Neural cell (in vitro differentiated cells): Measurements from ENCODE around the gene TEX30. TPM values are rescaled to one million over a fixed set of nuclear protein-coding genes. Genes with fewer than 3 reads are reported as not detected.
"Not testable (repeated sequence)": the region's sequence is repeated elsewhere in the genome, so short reads cannot be mapped to it uniquely, and the experiment has no call there.

Experiments used
- H2AFZ ChIP-seq: fragments of 200-600, 300-800 bp; sonication (generic), shearing (Covaris generic); 2 replicates; pipeline ENCODE4 v1.6.0; 2014; ENCODE audit warnings: low read depth, mild to moderate bottlenecking, antibody characterized with exemption, low read length, moderate library complexity
- H3F3A ChIP-seq: fragments of 200-600 bp; shearing (Covaris generic); 2 replicates; pipeline ENCODE4 v1.6.1; 2016; ENCODE audit warnings: mild to moderate bottlenecking, moderate library complexity, mixed read lengths, antibody characterized with exemption, low read length; ENCODE audit not compliant: insufficient read depth, poor library complexity, severe bottlenecking
- H3K27ac ChIP-seq: fragments of 200-600, 300-800 bp; sonication (generic), shearing (Covaris generic); 2 replicates; pipeline ENCODE4 v1.5.1; 2014; ENCODE audit warnings: mild to moderate bottlenecking, low read length, moderate library complexity
- H3K27me3 ChIP-seq: fragments of 300-800, 200-600 bp; sonication (generic), shearing (Covaris generic); 2 replicates; pipeline ENCODE4 v1.6.0; 2014; ENCODE audit warnings: mild to moderate bottlenecking, low read depth, low read length, moderate library complexity; ENCODE audit not compliant: insufficient read depth
- H3K36me3 ChIP-seq: fragments of 300-800, 200-600 bp; sonication (generic), shearing (Covaris generic); 2 replicates; pipeline ENCODE4 v1.5.1; 2014; ENCODE audit warnings: mild to moderate bottlenecking, antibody characterized with exemption, low read length, moderate library complexity; ENCODE audit not compliant: insufficient read depth
- H3K4me2 ChIP-seq: fragments of 300-800, 200-600 bp; sonication (generic), shearing (Covaris generic); 2 replicates; pipeline ENCODE4 v1.6.0; 2014; ENCODE audit warnings: mild to moderate bottlenecking, low read length
- H3K4me3 ChIP-seq: fragments of 300-800, 200-600 bp; sonication (generic), shearing (Covaris generic); 2 replicates; pipeline ENCODE4 v1.5.1; 2014; ENCODE audit warnings: mild to moderate bottlenecking, low read length, moderate library complexity
- H3K79me2 ChIP-seq: fragments of 200-600 bp; shearing (Covaris generic); replicated peaks from 2 replicates; pipeline ENCODE4 v1.6.0; 2014; ENCODE audit warnings: mild to moderate bottlenecking, low read length, moderate library complexity; ENCODE audit not compliant: insufficient read depth
- H3K9ac ChIP-seq: fragments of 300-800, 200-600 bp; sonication (generic), shearing (Covaris generic); 2 replicates; pipeline ENCODE4 v1.6.1; 2016; ENCODE audit warnings: mild to moderate bottlenecking, low read length, mixed read lengths
- H3K9me2 ChIP-seq: fragments of 200-600 bp; shearing (Covaris generic); 2 replicates; pipeline ENCODE4 v1.6.1; 2016; ENCODE audit warnings: mild to moderate bottlenecking, low read length, mixed read lengths; ENCODE audit not compliant: insufficient read depth
- H3K9me3 ChIP-seq: fragments of 200-600, 300-800 bp; sonication (generic), shearing (Covaris generic); 2 replicates; pipeline ENCODE4 v1.6.1; 2016; ENCODE audit warnings: mild to moderate bottlenecking, mixed run types, low read length, moderate library complexity, mixed read lengths
- H4K20me1 ChIP-seq: fragments of 200-600 bp; shearing (Covaris generic); 2 replicates; pipeline ENCODE4 v1.6.1; 2016; ENCODE audit warnings: mild to moderate bottlenecking, mixed run types; ENCODE audit not compliant: insufficient read depth
- CTCF ChIP-seq: fragments of 450-650 bp; IDR thresholded peaks from 2 replicates; pipeline ENCODE4 v1.5.1; 2014; ENCODE audit warnings: antibody characterized with exemption, mild to moderate bottlenecking, moderate library complexity; ENCODE audit not compliant: poor library complexity, severe bottlenecking
- EP300 ChIP-seq: fragments of 450-650 bp; conservative IDR thresholded peaks from 2 replicates; pipeline ENCODE4 v1.6.1; 2014; ENCODE audit warnings: antibody characterized with exemption, mild to moderate bottlenecking, moderate library complexity; ENCODE audit not compliant: poor library complexity, severe bottlenecking
- EZH2 ChIP-seq: fragments of 200-600, 300-800 bp; shearing (Covaris generic), sonication (generic); IDR thresholded peaks from 2 replicates; pipeline ENCODE4 v1.6.1; 2014; ENCODE audit warnings: antibody characterized with exemption, low read length, borderline replicate concordance, mild to moderate bottlenecking; ENCODE audit not compliant: insufficient read depth, poor library complexity, severe bottlenecking
- MXI1 ChIP-seq: fragments of 450-650 bp; conservative IDR thresholded peaks from 2 replicates; pipeline ENCODE4 v1.6.1; 2014; ENCODE audit warnings: antibody characterized with exemption, mild to moderate bottlenecking; ENCODE audit not compliant: poor library complexity, severe bottlenecking
- POLR2AphosphoS5 ChIP-seq: IDR thresholded peaks from 2 replicates; pipeline ENCODE4 v1.6.1; 2012
- RAD21 ChIP-seq: fragments of 450-650 bp; conservative IDR thresholded peaks from 2 replicates; pipeline ENCODE4 v1.6.1; 2014; ENCODE audit warnings: antibody characterized with exemption, mild to moderate bottlenecking, moderate library complexity
- SMC3 ChIP-seq: fragments of 450-650 bp; conservative IDR thresholded peaks from 2 replicates; pipeline ENCODE4 v1.6.1; 2014; ENCODE audit warnings: antibody characterized with exemption, mild to moderate bottlenecking, moderate library complexity; ENCODE audit not compliant: poor library complexity
- TAF1 ChIP-seq: IDR thresholded peaks from 2 replicates; pipeline ENCODE4 v1.6.1; 2012; ENCODE audit warnings: low read depth
- polyA plus RNA-seq: library from polyadenylated mRNA; depleted of rRNA; stranded (reverse); fragments of >200 nt; gene quantifications from 2 replicates; pipeline ENCODE4 v1.2.3, GENCODE V29; 2014
- TF ChIP-seq, protein P1 (sequence below): IDR thresholded peaks from 2 replicates; pipeline ENCODE4 v1.6.1; 2012; ENCODE audit warnings: borderline replicate concordance

The TEX30 gene
- polyA plus RNA-seq, 1 donor from 2014 or later: 29.9 TPM

GRCh38 chr13:102784483-102784882, 10.9 kb upstream of the TEX30 start:
- no peak for TF ChIP-seq SMC3
- no peak for TF ChIP-seq EZH2
- no peak for TF ChIP-seq RAD21
- TF ChIP-seq, protein P1, sequence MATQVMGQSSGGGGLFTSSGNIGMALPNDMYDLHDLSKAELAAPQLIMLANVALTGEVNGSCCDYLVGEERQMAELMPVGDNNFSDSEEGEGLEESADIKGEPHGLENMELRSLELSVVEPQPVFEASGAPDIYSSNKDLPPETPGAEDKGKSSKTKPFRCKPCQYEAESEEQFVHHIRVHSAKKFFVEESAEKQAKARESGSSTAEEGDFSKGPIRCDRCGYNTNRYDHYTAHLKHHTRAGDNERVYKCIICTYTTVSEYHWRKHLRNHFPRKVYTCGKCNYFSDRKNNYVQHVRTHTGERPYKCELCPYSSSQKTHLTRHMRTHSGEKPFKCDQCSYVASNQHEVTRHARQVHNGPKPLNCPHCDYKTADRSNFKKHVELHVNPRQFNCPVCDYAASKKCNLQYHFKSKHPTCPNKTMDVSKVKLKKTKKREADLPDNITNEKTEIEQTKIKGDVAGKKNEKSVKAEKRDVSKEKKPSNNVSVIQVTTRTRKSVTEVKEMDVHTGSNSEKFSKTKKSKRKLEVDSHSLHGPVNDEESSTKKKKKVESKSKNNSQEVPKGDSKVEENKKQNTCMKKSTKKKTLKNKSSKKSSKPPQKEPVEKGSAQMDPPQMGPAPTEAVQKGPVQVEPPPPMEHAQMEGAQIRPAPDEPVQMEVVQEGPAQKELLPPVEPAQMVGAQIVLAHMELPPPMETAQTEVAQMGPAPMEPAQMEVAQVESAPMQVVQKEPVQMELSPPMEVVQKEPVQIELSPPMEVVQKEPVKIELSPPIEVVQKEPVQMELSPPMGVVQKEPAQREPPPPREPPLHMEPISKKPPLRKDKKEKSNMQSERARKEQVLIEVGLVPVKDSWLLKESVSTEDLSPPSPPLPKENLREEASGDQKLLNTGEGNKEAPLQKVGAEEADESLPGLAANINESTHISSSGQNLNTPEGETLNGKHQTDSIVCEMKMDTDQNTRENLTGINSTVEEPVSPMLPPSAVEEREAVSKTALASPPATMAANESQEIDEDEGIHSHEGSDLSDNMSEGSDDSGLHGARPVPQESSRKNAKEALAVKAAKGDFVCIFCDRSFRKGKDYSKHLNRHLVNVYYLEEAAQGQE: no peak
- no peak for TF ChIP-seq EP300
- no peak for TF ChIP-seq CTCF
- no peak for TF ChIP-seq MXI1
- no peak for TF ChIP-seq TAF1
- no peak for TF ChIP-seq POLR2AphosphoS5
- H3K27ac ChIP-seq: no peak overlapping the region
- H4K20me1 ChIP-seq: no peaks in the 10 kb centered on the region
- H3K9ac ChIP-seq: no peak overlapping the region
- H3K9me3 ChIP-seq: no peaks in the 10 kb centered on the region
- no peaks in the 10 kb centered on the region for H3K79me2 ChIP-seq
- no peaks in the 10 kb centered on the region for H3K9me2 ChIP-seq
- no peak overlapping the region for H3K4me2 ChIP-seq
- H3K36me3 ChIP-seq: peaks cover 17% of the 10 kb centered on the region
- no peak overlapping the region for H2AFZ ChIP-seq
- no peak overlapping the region for H3K4me3 ChIP-seq
- H3F3A ChIP-seq: no peaks in the 10 kb centered on the region
- no peaks in the 10 kb centered on the region for H3K27me3 ChIP-seq

- Histone ChIP-seq H3K9ac (no peak overlapping the region), H3K4me2 (no peak overlapping the region), H3K9me2 (no peaks in the 10 kb centered on the region), H4K20me1 (no peaks in the 10 kb centered on the region), H3F3A (no peaks in the 10 kb centered on the region), H2AFZ (no peak overlapping the region), H3K9me3 (no peaks in the 10 kb centered on the region), H3K36me3 (peaks cover 15% of the 10 kb centered on the region), H3K27ac (no peak overlapping the region), H3K27me3 (no peaks in the 10 kb centered on the region), H3K79me2 (no peaks in the 10 kb centered on the region), H3K4me3 (no peak overlapping the region)
- TF ChIP-seq POLR2AphosphoS5 (no peak), CTCF (no peak), TAF1 (no peak), MXI1 (no peak), SMC3 (no peak), EZH2 (no peak), RAD21 (no peak), EP300 (no peak)
- TF ChIP-seq, protein P1: no peak
These were observed 8.0 kb upstream of the TEX30 start for GRCh38 chr13:102781591-102781990.

DNA sequence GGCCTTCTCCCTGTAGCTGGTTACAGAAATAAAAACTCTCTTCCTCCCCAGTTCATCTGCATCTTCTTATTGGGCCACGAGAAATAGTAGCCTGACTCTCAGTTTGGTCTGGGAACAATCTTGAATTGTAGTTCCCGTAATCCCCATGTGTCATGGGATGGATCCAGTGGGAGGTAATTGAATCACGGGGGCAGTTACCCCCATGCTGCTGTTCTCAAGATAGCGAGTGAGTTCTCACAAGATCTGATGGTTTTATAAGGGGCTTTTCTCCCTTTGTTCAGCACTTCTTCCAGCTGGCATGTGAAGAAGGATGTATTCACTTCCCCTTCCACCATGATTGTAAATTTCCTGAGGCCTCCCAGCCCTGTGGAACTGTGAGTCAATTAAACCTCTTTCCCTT, 7.1 kb upstream of the TEX30 start:
- not testable (repeated sequence) for H3K9me3 ChIP-seq, H3K79me2 ChIP-seq, H3K4me2 ChIP-seq, H3K9me2 ChIP-seq, H4K20me1 ChIP-seq, H2AFZ ChIP-seq, H3K4me3 ChIP-seq, H3K27me3 ChIP-seq, H3K27ac ChIP-seq, H3F3A ChIP-seq, H3K9ac ChIP-seq
- H3K36me3 ChIP-seq: peaks cover 14% of the 10 kb centered on the region
